ENCODE measurements around the gene TGFB1I1. TPM values are rescaled to one million over a fixed set of nuclear protein-coding genes. Genes with fewer than 3 reads are reported as not detected.

TGFB1I1 gene
- total and polyA plus RNA-seq, 2 of the 4 experiments (the other 2 are of a cell fraction) = 24.9 to 128 TPM

- peak overlapping the region; percentile 98 for H4K91ac ChIP-seq (ENCODE audit: insufficient read depth, low read depth, low read length)
- peak overlapping the region; percentile 98 for H3K23ac ChIP-seq (ENCODE audit: low read depth, low read length)
- peaks cover 38% of the 10 kb centered on the region for H3K36me3 ChIP-seq (ENCODE audit: control insufficient read depth, insufficient read depth, low read length)
- intact Hi-C loops (cut with micrococcal nuclease) = no loop called here
- no peaks in the 10 kb centered on the region for H3K27me3 ChIP-seq (ENCODE audit: control insufficient read depth, insufficient read depth, low read length)
- H4K5ac ChIP-seq (ENCODE audit: low read depth, low read length) = peak overlapping the region; percentile 99
- H3K9ac ChIP-seq (ENCODE audit: low read depth, low read length) = peak overlapping the region; percentile 96
- peak overlapping the region; percentile 100 for H3K14ac ChIP-seq (replicated peaks; ENCODE audit: low read depth, low read length)
- no peak overlapping the region for H3K56ac ChIP-seq (ENCODE audit: extremely low read depth, insufficient read depth, low read length)
- H4K8ac ChIP-seq (ENCODE audit: low read depth in 2 of 2, low read length in 2 of 2) = peak overlapping the region; percentile 94 to 98
- H2BK120ac ChIP-seq (ENCODE audit: low read depth, low read length) = peak overlapping the region; percentile 87; the same call in 1 of the 2 replicates
- H2AK5ac ChIP-seq (ENCODE audit: low read depth, low read length) = peak overlapping the region; percentile 99
- POLR2A ChIA-PET (ENCODE audit: unreplicated experiment) = no interaction called here
- DNase-seq (no peak), ATAC-seq (ENCODE audit: low read depth) (no peak)
- peak overlapping the region; percentile 87 for H2BK5ac ChIP-seq (ENCODE audit: low read depth, low read length, poor library complexity, severe bottlenecking)
- peak overlapping the region; percentile 88 for H3K27ac ChIP-seq (ENCODE audit: insufficient read depth, low read length)
- no peaks in the 10 kb centered on the region for H3K9me3 ChIP-seq (ENCODE audit: control insufficient read depth, insufficient read depth, low read length)
- dilution Hi-C loops (cut with HindIII; ENCODE audit: low sequenced_read_pairs, unreplicated experiment) = no loop called here
- TF ChIP-seq RAD21 (IDR thresholded peaks at IDR 0.05; ENCODE audit: low read length) (no peak), USF2 (IDR thresholded peaks at IDR 0.05; ENCODE audit: low read depth, low read length) (no peak)
- no CpG with 5 or more reads among the region's 3 CpGs for WGBS, 2 experiments (ENCODE audit: extremely low coverage in 2 of 2, insufficient read length in 1 of 2)
- peak overlapping the region; percentile 96 for H3K18ac ChIP-seq (ENCODE audit: low read depth, low read length)
- peaks cover 22% of the 10 kb centered on the region; the same call in 1 of the 2 replicates for H3K9me1 ChIP-seq (ENCODE audit: insufficient read depth, low read length)
- H3K79me1 ChIP-seq (ENCODE audit: low read depth in 1 of 2, low read length in 2 of 2) = peaks cover 18 to 50% of the 10 kb centered on the region in 2 experiments; a peak in 3 of 4 replicates
- no peak overlapping the region for H3K4me3 ChIP-seq (ENCODE audit: insufficient read depth, low read depth, low read length)
- H3K4me1 ChIP-seq (ENCODE audit: control insufficient read depth, insufficient read depth, low read length) = peaks cover 13% of the 10 kb centered on the region
- H2AFZ ChIP-seq (replicated peaks; ENCODE audit: low read length, poor library complexity) = no peak overlapping the region
- no peak overlapping the region for H2BK20ac ChIP-seq (ENCODE audit: low read depth, low read length)
- peaks cover 30% of the 10 kb centered on the region for H4K20me1 ChIP-seq (ENCODE audit: insufficient read depth, low read length)
- BruUV-seq (replicated peaks) = TSS peak; percentile 51
- in situ Hi-C loops (cut with MboI; ENCODE audit: low sequenced_read_pairs) = loop anchor here (25.0 kb wide), 1 partner anchor 392 kb away; the partner anchor contains the start of gene ZNF267
- no peak overlapping the region for H2BK15ac ChIP-seq (ENCODE audit: low read depth, low read length)
- 0 out of 2 replicates have a peak overlapping the region, but pooled peaks have one; percentile 13 for H3K4me2 ChIP-seq (ENCODE audit: low read depth, low read length)
- H2AK9ac ChIP-seq (replicated peaks; ENCODE audit: low read depth, low read length, poor library complexity) = peak overlapping the region; percentile 98
- CTCF ChIA-PET = no interaction called here
- H3K4ac ChIP-seq (ENCODE audit: low read depth, low read length) = peak overlapping the region; percentile 100
Observed at GRCh38 chr16:31470615-31471014, 1.3 kb upstream of the TGFB1I1 start.
